Subcutaneous abdominal adipose tissue (tissue), 5 donors: ENCODE results near the gene OR2H1.

Experiments used
- H3K27ac ChIP-seq: one replicate; pipeline ENCODE4 v1.7.0; 2013; ENCODE audit warnings: low read depth, mild to moderate bottlenecking, inconsistent platforms, low read length, moderate library complexity
- H3K27me3 ChIP-seq, 5 donors: one replicate each; pipeline ENCODE4 v1.7.0; 2013; ENCODE audit warnings: low read length in 5 of 5, inconsistent platforms in 1 of 5; ENCODE audit not compliant: control insufficient read depth in 5 of 5, insufficient read depth in 4 of 5
- H3K36me3 ChIP-seq, 5 donors: one replicate each; pipeline ENCODE4 v1.7.0; 2013; ENCODE audit warnings: low read length in 5 of 5; ENCODE audit not compliant: control insufficient read depth in 5 of 5, insufficient read depth in 5 of 5
- H3K4me1 ChIP-seq, 5 donors: one replicate each; pipeline ENCODE4 v1.7.0; 2013; ENCODE audit warnings: low read length in 5 of 5, mild to moderate bottlenecking in 3 of 5, moderate library complexity in 1 of 5; ENCODE audit not compliant: control insufficient read depth in 5 of 5, insufficient read depth in 5 of 5
- H3K4me3 ChIP-seq, 5 donors: one replicate each; pipeline ENCODE4 v1.7.0; 2013; ENCODE audit warnings: low read length in 5 of 5, low read depth in 1 of 5
- H3K9ac ChIP-seq, 5 donors: one replicate each; pipeline ENCODE4 v1.7.0; 2013; ENCODE audit warnings: low read length in 5 of 5, mild to moderate bottlenecking in 4 of 5, moderate library complexity in 3 of 5
- H3K9me3 ChIP-seq, 5 donors: one replicate each; pipeline ENCODE4 v1.7.0; 2013; ENCODE audit warnings: low read length in 5 of 5; ENCODE audit not compliant: control insufficient read depth in 5 of 5
- donor health status: healthy.
- donor health status: healthy.
- donor health status: healthy.
- donor health status: healthy.
- donor health status: healthy.

The OR2H1 gene

DNA sequence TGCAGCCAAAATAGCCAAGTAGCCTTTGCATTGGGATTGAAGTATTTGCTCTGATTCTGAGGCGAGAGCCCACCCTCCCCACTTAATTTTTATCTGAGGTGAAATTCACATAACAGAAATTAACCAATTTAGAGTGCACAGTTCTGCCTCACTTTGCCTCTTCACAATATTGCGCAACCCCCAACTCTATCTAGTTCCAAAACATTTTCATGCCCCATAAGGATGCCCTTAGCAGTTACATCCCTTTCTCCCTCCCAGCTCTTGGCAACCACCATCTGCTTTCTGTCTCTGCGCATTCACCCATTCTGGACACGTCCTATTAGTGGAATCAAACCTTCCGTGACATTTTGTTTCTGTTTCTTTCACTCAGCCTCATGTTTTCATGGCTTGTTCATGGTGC lies 21.8 kb downstream of the OR2H1 start:
- H3K9me3 ChIP-seq: no peaks in the 10 kb centered on the region
- no peak overlapping the region for H3K4me3 ChIP-seq
- no peaks in the 10 kb centered on the region for H3K4me1 ChIP-seq
- no peak overlapping the region for H3K27ac ChIP-seq
- H3K36me3 ChIP-seq: no peaks in the 10 kb centered on the region
- no peak overlapping the region for H3K9ac ChIP-seq
- peaks cover 0 to 6% (median 0%) of the 10 kb centered on the region in 5 donors for H3K27me3 ChIP-seq

DNA sequence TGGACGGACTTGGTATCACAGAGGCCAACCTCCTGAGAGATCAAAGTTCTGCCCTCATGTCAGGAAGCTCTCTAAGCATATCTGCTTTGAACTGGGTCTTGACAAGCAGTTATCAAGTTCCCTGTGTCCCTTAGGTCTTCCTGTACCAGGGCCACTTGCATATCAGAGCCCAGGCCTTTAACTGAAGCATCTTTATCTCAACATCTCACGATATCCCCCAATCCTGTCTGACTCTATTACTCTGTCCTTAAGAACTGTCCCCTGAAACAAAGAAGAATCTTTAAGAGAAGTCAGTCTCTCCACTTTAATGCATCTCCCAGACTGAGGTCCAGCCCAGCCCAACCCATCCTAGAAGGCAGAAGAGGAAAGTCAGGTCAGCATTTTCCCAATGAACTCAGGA lies 22.6 kb downstream of the OR2H1 start:
- Histone ChIP-seq H3K9me3 (no peaks in the 10 kb centered on the region), H3K27me3 (peaks cover 0 to 6% (median 0%) of the 10 kb centered on the region in 5 donors), H3K36me3 (no peaks in the 10 kb centered on the region), H3K4me1 (no peaks in the 10 kb centered on the region), H3K4me3 (no peak overlapping the region), H3K9ac (no peak overlapping the region), H3K27ac (no peak overlapping the region)

DNA sequence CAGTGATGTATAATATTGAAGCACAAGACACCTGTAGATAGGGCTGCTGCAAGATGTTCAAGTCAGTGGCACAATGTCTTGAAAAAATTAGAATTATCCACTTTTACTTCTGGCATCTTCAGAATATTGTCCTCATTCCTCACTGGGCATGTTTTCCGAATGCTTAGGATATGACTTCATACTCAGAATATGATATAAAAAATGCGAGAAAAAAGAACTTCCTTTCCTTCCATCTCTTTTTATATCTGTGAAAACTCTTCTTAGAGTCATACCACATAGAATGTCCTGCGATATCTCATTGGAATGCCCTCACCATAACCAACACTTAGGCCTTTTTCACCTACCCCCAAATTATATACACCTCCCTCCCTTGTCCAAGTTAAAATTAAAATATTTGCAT lies 26.2 kb downstream of the OR2H1 start:
- peaks cover 0 to 2% (median 0%) of the 10 kb centered on the region in 5 donors for H3K27me3 ChIP-seq
- H3K4me3 ChIP-seq: no peak overlapping the region
- H3K9me3 ChIP-seq: no peaks in the 10 kb centered on the region
- no peaks in the 10 kb centered on the region for H3K4me1 ChIP-seq
- H3K27ac ChIP-seq: no peak overlapping the region
- H3K36me3 ChIP-seq: no peaks in the 10 kb centered on the region
- H3K9ac ChIP-seq: no peak overlapping the region

DNA sequence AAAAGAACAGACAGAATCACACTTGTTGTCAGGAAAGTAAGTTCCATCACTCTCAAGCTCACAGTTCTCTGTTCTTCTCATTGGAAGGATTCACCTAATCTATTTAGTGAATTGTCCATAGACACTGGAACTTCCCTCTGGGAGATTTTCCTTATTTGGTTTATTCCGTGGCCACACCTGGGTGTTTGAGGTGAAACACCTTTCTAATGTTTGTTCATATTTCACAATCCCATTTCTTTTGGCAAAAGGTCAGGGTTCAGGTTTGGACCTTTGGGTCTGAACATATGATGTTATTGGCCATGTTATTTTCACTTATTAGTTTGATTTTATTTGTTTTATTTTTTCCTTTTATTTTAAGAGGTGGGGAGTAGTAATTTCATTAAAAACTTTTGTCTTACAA lies 26.8 kb downstream of the OR2H1 start:
- Histone ChIP-seq H3K27ac (no peak overlapping the region), H3K27me3 (peaks cover 0 to 2% (median 0%) of the 10 kb centered on the region in 5 donors), H3K4me1 (no peaks in the 10 kb centered on the region), H3K9me3 (no peaks in the 10 kb centered on the region), H3K36me3 (no peaks in the 10 kb centered on the region), H3K4me3 (no peak overlapping the region), H3K9ac (no peak overlapping the region)

DNA sequence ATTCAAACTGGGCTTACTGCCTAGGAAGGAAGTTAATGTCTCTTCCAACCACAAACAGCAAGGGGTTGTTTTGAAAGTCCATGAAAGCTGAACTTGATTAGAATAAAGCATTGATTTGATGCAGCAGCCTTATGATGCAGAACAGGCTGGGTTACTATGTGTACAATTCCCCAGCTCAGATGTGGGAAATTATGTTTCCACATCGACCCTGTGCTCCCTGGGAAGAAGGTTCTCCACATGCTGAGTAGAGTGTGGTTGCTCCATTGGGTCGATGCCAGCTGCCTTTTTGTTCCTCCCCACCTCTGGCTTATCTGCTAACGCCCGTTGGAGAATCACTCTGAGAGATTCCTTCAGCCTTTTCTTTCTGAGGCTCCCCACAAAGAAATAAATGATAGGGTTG lies 29.6 kb downstream of the OR2H1 start:
- no peaks in the 10 kb centered on the region for H3K36me3 ChIP-seq
- H3K4me3 ChIP-seq: no peak overlapping the region
- peaks cover 0 to 2% (median 0%) of the 10 kb centered on the region in 5 donors for H3K27me3 ChIP-seq
- no peak overlapping the region for H3K27ac ChIP-seq
- H3K9ac ChIP-seq: no peak overlapping the region
- no peaks in the 10 kb centered on the region for H3K4me1 ChIP-seq
- H3K9me3 ChIP-seq: no peaks in the 10 kb centered on the region

DNA sequence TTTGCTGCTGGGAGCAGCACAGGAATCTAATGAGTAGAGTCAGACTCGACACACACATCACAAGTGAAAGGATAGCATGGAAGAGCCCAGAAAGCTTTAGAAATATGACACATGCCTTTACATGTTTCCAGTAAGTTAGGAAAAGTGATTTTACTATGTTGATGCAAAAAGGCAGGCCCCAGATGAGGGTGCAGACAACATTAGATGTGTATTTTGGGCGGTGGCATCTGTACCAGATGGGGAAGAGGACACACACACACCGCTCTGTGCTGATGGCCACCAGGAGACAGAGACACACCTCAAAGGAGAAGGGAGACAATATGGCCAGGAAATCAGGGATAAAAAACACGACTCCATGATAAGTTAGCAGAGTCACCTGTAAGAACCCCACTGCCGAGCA lies 30.2 kb downstream of the OR2H1 start:
- peaks cover 0 to 2% (median 0%) of the 10 kb centered on the region in 5 donors for H3K27me3 ChIP-seq

DNA sequence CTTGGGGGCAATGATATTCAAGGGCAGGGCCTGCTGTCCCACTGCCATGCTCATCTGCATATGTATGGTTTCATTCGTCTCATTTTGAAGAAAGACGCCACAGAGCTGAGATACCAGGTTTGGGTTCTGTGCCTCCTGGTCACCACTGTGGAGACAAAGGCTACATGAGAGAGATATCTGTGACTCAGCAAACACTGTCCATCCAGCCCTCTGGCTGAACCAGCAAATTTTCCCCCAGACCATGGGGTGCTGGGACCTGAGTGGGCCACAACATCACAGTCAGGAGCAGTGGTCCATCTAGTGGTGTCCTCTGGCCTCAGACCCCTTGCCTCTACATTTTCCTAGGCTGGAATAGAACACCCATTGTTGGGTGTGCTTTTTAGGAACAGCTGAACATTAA lies 30.7 kb downstream of the OR2H1 start, which contains the start of gene MAS1L:
Gene MAS1L (minus strand): TSS at position 297 of the 400 bp plus-strand sequence. CDS start 54 bp downstream, at position 243.
- Histone ChIP-seq H3K36me3 (no peaks in the 10 kb centered on the region), H3K9me3 (no peaks in the 10 kb centered on the region), H3K27me3 (peaks cover 0 to 2% (median 0%) of the 10 kb centered on the region in 5 donors), H3K4me3 (no peak within 1 kb of the TSS), H3K27ac (no peak within 1 kb of the TSS), H3K9ac (no peak within 1 kb of the TSS), H3K4me1 (no peaks in the 10 kb centered on the region)

More for the DNA sequence above, 30.2 kb downstream of the OR2H1 start:
- Histone ChIP-seq H3K27ac (no peak overlapping the region), H3K9ac (no peak overlapping the region), H3K4me1 (no peaks in the 10 kb centered on the region), H3K36me3 (no peaks in the 10 kb centered on the region), H3K4me3 (no peak overlapping the region), H3K9me3 (no peaks in the 10 kb centered on the region)

DNA sequence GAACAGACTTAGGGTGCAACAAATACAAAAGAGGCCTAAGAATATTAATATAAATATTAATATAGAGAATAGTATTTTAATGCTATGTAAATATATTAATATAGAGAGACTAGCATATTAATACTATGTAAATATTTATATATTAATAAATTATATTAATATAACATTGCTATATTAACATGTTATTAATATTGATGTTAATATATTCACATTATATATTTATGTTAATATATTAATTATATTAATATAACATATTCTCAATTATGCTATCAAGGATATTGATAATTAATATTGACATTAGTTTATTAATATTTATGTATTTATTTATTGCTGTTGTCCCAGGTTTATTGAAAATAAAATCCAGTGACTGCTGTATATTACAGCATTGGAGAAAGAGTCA lies 31.9 kb downstream of the OR2H1 start:
- no peak overlapping the region for H3K4me3 ChIP-seq
- H3K27me3 ChIP-seq: peaks cover 0 to 2% (median 0%) of the 10 kb centered on the region in 5 donors
- H3K36me3 ChIP-seq: no peaks in the 10 kb centered on the region
- H3K9ac ChIP-seq: no peak overlapping the region
- no peaks in the 10 kb centered on the region for H3K9me3 ChIP-seq
- H3K27ac ChIP-seq: no peak overlapping the region
- no peaks in the 10 kb centered on the region for H3K4me1 ChIP-seq

DNA sequence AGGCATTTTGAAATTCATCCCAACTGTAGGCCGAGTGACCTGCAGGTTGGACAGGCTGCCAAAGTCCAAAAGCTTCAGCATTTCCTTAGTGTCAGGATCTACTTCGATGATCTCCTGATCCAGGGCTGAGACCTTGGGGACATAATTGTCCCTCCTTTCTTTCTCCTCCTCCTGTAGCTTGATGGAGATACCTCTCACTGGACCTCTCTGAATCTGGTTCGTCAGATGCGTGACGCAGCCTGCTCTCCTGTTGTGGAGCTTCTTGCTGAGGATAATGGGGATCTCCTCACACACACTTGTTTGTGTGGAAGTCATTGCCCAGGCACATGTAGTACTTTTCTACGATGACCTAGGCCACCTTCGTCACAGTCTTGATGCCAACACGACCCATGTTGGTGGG lies 32.3 kb downstream of the OR2H1 start:
- Histone ChIP-seq H3K27ac (no peak overlapping the region), H3K36me3 (no peaks in the 10 kb centered on the region), H3K27me3 (peaks cover 0 to 2% (median 0%) of the 10 kb centered on the region in 5 donors), H3K9me3 (no peaks in the 10 kb centered on the region), H3K9ac (no peak overlapping the region), H3K4me1 (no peaks in the 10 kb centered on the region), H3K4me3 (no peak overlapping the region)

DNA sequence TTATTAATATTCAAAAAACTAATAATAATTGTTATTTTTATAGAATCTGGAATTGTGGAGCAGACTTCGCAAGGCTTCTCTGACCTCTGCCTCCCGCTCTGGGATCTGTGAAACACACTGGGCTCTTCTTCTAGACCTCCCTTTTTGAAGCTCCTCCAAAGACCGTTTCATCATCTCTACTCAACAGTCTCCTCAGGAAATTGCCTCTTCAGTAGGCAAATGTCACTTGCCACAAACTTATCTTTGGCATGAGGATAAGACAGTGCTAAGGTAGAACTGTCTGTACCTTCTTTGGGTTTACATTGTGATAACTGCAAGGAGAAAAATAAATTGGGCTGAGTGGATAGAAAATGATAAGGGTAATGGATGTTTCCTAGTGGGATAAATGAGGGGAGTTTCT lies 33.1 kb downstream of the OR2H1 start:
- no peaks in the 10 kb centered on the region for H3K36me3 ChIP-seq
- no peaks in the 10 kb centered on the region for H3K4me1 ChIP-seq
- H3K27ac ChIP-seq: no peak overlapping the region
- H3K27me3 ChIP-seq: peaks cover 0 to 2% (median 0%) of the 10 kb centered on the region in 5 donors
- no peaks in the 10 kb centered on the region for H3K9me3 ChIP-seq
- no peak overlapping the region for H3K4me3 ChIP-seq
- no peak overlapping the region for H3K9ac ChIP-seq

DNA sequence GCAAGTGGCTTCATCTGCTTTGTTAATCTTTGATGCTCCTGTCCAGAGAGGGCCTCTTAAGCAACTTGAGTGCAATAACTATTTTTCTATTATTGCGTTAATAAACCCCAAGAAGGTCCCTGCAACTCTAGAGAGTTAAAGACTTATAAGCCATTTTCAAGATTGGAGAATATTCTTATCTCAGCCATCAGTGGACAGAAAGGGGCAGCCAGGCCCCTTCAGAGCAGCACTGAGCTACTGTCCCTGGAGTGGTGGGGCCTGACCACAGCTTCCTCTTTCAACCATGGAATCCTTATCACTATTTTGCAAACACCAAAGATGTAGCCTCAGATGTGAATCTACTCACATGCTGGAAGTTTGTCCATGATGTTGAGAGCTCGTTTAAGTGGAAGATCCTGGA lies 33.6 kb downstream of the OR2H1 start:
- H3K4me3 ChIP-seq: no peak overlapping the region
- H3K9me3 ChIP-seq: no peaks in the 10 kb centered on the region
- no peak overlapping the region for H3K9ac ChIP-seq
- peaks cover 0 to 2% (median 0%) of the 10 kb centered on the region in 5 donors for H3K27me3 ChIP-seq
- H3K27ac ChIP-seq: no peak overlapping the region
- H3K4me1 ChIP-seq: no peaks in the 10 kb centered on the region
- H3K36me3 ChIP-seq: no peaks in the 10 kb centered on the region
